Measurements from ENCODE around the gene OR13H1.
"Not testable (repeated sequence)": the region's sequence is repeated elsewhere in the genome, so short reads cannot be mapped to it uniquely, and the experiment has no call there.

OR13H1 gene

GRCh38 chrX:131543774-131544173, at the start of gene OR13H1:
OR13H1 (plus strand) TSS chrX:131544074; CDS start chrX:131544074, 0 bp downstream.
- Histone ChIP-seq H3K4me3 (replicated peaks; ENCODE audit: low read depth, low read length) (no peak within 1 kb of the TSS), H3K36me3 (ENCODE audit: control insufficient read depth, insufficient read depth, low read length) (no peaks in the 10 kb centered on the region), H3K27me3 (replicated peaks; ENCODE audit: control insufficient read depth, insufficient read depth, low read length) (no peaks in the 10 kb centered on the region)
- no peak for TF ChIP-seq CTCF (IDR thresholded peaks at IDR 0.05; ENCODE audit: insufficient read depth, low read length, poor library complexity, severe bottlenecking)
- no peak for DNase-seq (ENCODE audit: extremely low read depth, insufficient read length)

GRCh38 chrX:131501556-131501955, 42.3 kb upstream of the OR13H1 start:
- H3K27me3 ChIP-seq (replicated peaks; ENCODE audit: control insufficient read depth, insufficient read depth, low read length); H3K36me3 ChIP-seq (ENCODE audit: control insufficient read depth, insufficient read depth, low read length); H3K4me3 ChIP-seq (replicated peaks; ENCODE audit: low read depth, low read length); DNase-seq (ENCODE audit: extremely low read depth, insufficient read length): not testable (repeated sequence)

GRCh38 chrX:131513159-131513914, 30.5 kb upstream of the OR13H1 start:
- DNase-seq (ENCODE audit: extremely low read depth, insufficient read length), result no peak
- Histone ChIP-seq H3K36me3 (ENCODE audit: control insufficient read depth, insufficient read depth, low read length) (no peaks in the 10 kb centered on the region), H3K27me3 (replicated peaks; ENCODE audit: control insufficient read depth, insufficient read depth, low read length) (no peaks in the 10 kb centered on the region), H3K4me3 (replicated peaks; ENCODE audit: low read depth, low read length) (no peak overlapping the region)
- TF ChIP-seq CTCF (IDR thresholded peaks at IDR 0.05; ENCODE audit: insufficient read depth, low read length, poor library complexity, severe bottlenecking), result no peak

GRCh38 chrX:131521824-131522223, 22.1 kb upstream of the OR13H1 start:
- Histone ChIP-seq H3K27me3 (replicated peaks; ENCODE audit: control insufficient read depth, insufficient read depth, low read length) (no peaks in the 10 kb centered on the region), H3K36me3 (ENCODE audit: control insufficient read depth, insufficient read depth, low read length) (no peaks in the 10 kb centered on the region)
- no peak for TF ChIP-seq CTCF (IDR thresholded peaks at IDR 0.05; ENCODE audit: insufficient read depth, low read length, poor library complexity, severe bottlenecking)

GRCh38 chrX:131544218-131544617, 344 bp downstream of the OR13H1 start:
- H3K4me3 ChIP-seq (replicated peaks; ENCODE audit: low read depth, low read length), result no peak overlapping the region
- DNase-seq (ENCODE audit: extremely low read depth, insufficient read length), result no peak
- TF ChIP-seq CTCF (IDR thresholded peaks at IDR 0.05; ENCODE audit: insufficient read depth, low read length, poor library complexity, severe bottlenecking), result no peak

More at GRCh38 chrX:131521824-131522223, 22.1 kb upstream of the OR13H1 start:
- H3K4me3 ChIP-seq (replicated peaks; ENCODE audit: low read depth, low read length), result no peak overlapping the region
- no peak for DNase-seq (ENCODE audit: extremely low read depth, insufficient read length)

GRCh38 chrX:131549011-131549410, 5.1 kb downstream of the OR13H1 start:
- Histone ChIP-seq H3K4me3 (replicated peaks; ENCODE audit: low read depth, low read length) (no peak overlapping the region), H3K36me3 (ENCODE audit: control insufficient read depth, insufficient read depth, low read length) (no peaks in the 10 kb centered on the region), H3K27me3 (replicated peaks; ENCODE audit: control insufficient read depth, insufficient read depth, low read length) (no peaks in the 10 kb centered on the region)
- TF ChIP-seq CTCF (IDR thresholded peaks at IDR 0.05; ENCODE audit: insufficient read depth, low read length, poor library complexity, severe bottlenecking), result no peak
- no peak for DNase-seq (ENCODE audit: extremely low read depth, insufficient read length)

More at GRCh38 chrX:131544218-131544617, 344 bp downstream of the OR13H1 start:
- no peaks in the 10 kb centered on the region for H3K36me3 ChIP-seq (ENCODE audit: control insufficient read depth, insufficient read depth, low read length)
- no peaks in the 10 kb centered on the region for H3K27me3 ChIP-seq (replicated peaks; ENCODE audit: control insufficient read depth, insufficient read depth, low read length)

- not testable (repeated sequence) for H3K36me3 ChIP-seq (ENCODE audit: control insufficient read depth, insufficient read depth, low read length); DNase-seq (ENCODE audit: extremely low read depth, insufficient read length); H3K27me3 ChIP-seq (replicated peaks; ENCODE audit: control insufficient read depth, insufficient read depth, low read length); H3K4me3 ChIP-seq (replicated peaks; ENCODE audit: low read depth, low read length)
Observed at GRCh38 chrX:131552453-131552852, 8.6 kb downstream of the OR13H1 start.

All from GM06990 (cell line).